H1 (cell line): Measurements from ENCODE around the gene DRD1. TPM values are rescaled to one million over a fixed set of nuclear protein-coding genes. Genes with fewer than 3 reads are reported as not detected.

Experiments used
- CTCF ChIA-PET: fragments of 300-600 bp; sonication (Branson Sonifier 250); formaldehyde crosslinking; loops from one replicate; lab custom pipeline; 2021; ENCODE audit not compliant: partially characterized antibody; lab: Charles Lee
- POLR2A ChIA-PET: fragments of 300-600 bp; sonication (Branson Sonifier 250); formaldehyde crosslinking; loops from one replicate; lab custom pipeline; 2021; ENCODE audit warnings: inconsistent platforms; ENCODE audit not compliant: partially characterized antibody; lab: Charles Lee
- DNase-seq, 2 experiments: peaks; one replicate each; pipeline versions ENCODE4 v3.0.0 to v3.0.0-alpha.2; 2010 to 2022; ENCODE audit warnings: low spot score in 2 of 2, low read depth in 1 of 2, mixed read lengths in 1 of 2
- FAIRE-seq: peaks from 2 replicates; lab custom pipeline; 2011; peaks lifted over from hg19 to GRCh38; lab: Jason Lieb, UNC
- H2AFZ ChIP-seq: 2 replicates; pipeline ENCODE4 v1.8.1; 2012; ENCODE audit warnings: low read length, inconsistent platforms
- H2AK5ac ChIP-seq: 2 replicates; pipeline ENCODE4 v1.6.1; 2013; ENCODE audit warnings: low read depth, low read length
- H2BK120ac ChIP-seq: replicated peaks from 2 replicates; pipeline ENCODE3; 2013; ENCODE audit warnings: low read depth, low read length, inconsistent platforms
- H2BK12ac ChIP-seq: 2 replicates; pipeline ENCODE4 v1.6.1; 2013; ENCODE audit warnings: low read depth, low read length
- H2BK15ac ChIP-seq: 2 replicates; pipeline ENCODE4 v1.6.1; 2013; ENCODE audit warnings: low read length
- H2BK20ac ChIP-seq: 2 replicates; pipeline ENCODE4 v1.6.1; 2013; ENCODE audit warnings: low read length
- H2BK5ac ChIP-seq: 2 replicates; pipeline ENCODE4 v1.6.1; 2013; ENCODE audit warnings: low read depth, low read length
- H3K14ac ChIP-seq: 2 replicates; pipeline ENCODE4 v1.6.1; 2013; ENCODE audit warnings: inconsistent platforms; ENCODE audit not compliant: insufficient read length
- H3K18ac ChIP-seq: 2 replicates; pipeline ENCODE4 v1.6.1; 2013; ENCODE audit warnings: low read length; ENCODE audit errors: extremely low read depth
- H3K23ac ChIP-seq: 2 replicates; pipeline ENCODE4 v1.6.1; 2013; ENCODE audit warnings: inconsistent platforms; ENCODE audit not compliant: insufficient read length
- H3K23me2 ChIP-seq: 2 replicates; pipeline ENCODE4 v1.6.1; 2013; ENCODE audit warnings: low read depth, low read length
- H3K27ac ChIP-seq: 2 replicates; pipeline ENCODE4 v1.6.1; 2011; ENCODE audit warnings: low read depth, low read length, inconsistent platforms
- H3K27me3 ChIP-seq, 4 experiments: replicated peaks in 1 of 4; 1 replicate in 1 of 4; 2 replicates in 3 of 4; pipeline versions ENCODE4 v1.6.1 to v1.8.1; 2011 to 2013; ENCODE audit warnings: low read length in 3 of 4, mild to moderate bottlenecking in 3 of 4, inconsistent platforms in 2 of 4, mixed read lengths in 2 of 4, moderate library complexity in 1 of 4; ENCODE audit not compliant: control insufficient read depth in 3 of 4, insufficient read depth in 3 of 4; ENCODE audit errors: extremely low read depth in 1 of 4
- H3K36me3 ChIP-seq, 4 experiments: 2 replicates each; pipeline versions ENCODE4 v1.6.1 to v1.8.1; 2011 to 2013; ENCODE audit warnings: mild to moderate bottlenecking in 4 of 4, low read length in 3 of 4, moderate library complexity in 2 of 4, control low read depth in 1 of 4, inconsistent platforms in 1 of 4; ENCODE audit not compliant: insufficient read depth in 4 of 4, control insufficient read depth in 2 of 4
- H3K4ac ChIP-seq: replicated peaks from 2 replicates; pipeline ENCODE3; 2013; ENCODE audit warnings: low read length, low read depth, mixed read lengths, inconsistent platforms; ENCODE audit not compliant: insufficient read length
- H3K4me1 ChIP-seq, 4 experiments: replicated peaks in 1 of 4; 1 replicate in 1 of 4; 2 replicates in 3 of 4; pipeline versions ENCODE4 v1.6.1 to v1.8.1; 2011 to 2013; ENCODE audit warnings: low read length in 3 of 4, inconsistent platforms in 2 of 4, mixed read lengths in 1 of 4; ENCODE audit not compliant: insufficient read depth in 4 of 4, control insufficient read depth in 3 of 4
- H3K4me2 ChIP-seq, 2 experiments: 2 replicates each; pipeline versions ENCODE4 v1.6.1 to v1.8.1; 2011 to 2013; ENCODE audit warnings: low read depth in 2 of 2, low read length in 2 of 2, control low read depth in 1 of 2, inconsistent platforms in 1 of 2, mild to moderate bottlenecking in 1 of 2; ENCODE audit not compliant: insufficient read depth in 1 of 2
- H3K4me3 ChIP-seq, 4 experiments: fragments of 200-600, 300-600 bp in 1 of 4; sonication (generic), shearing (Covaris generic), sonication (Bioruptor Twin) in 1 of 4; 2 replicates each; pipeline versions ENCODE4 v1.5.1 to v1.8.1; 2011 to 2016; ENCODE audit warnings: low read length in 4 of 4, low read depth in 3 of 4, control low read depth in 2 of 4, inconsistent platforms in 2 of 4, mild to moderate bottlenecking in 2 of 4, mixed read lengths in 1 of 4, moderate library complexity in 1 of 4; ENCODE audit not compliant: insufficient read depth in 2 of 4; ENCODE audit errors: extremely low read depth in 1 of 4
- H3K56ac ChIP-seq: replicated peaks from 2 replicates; pipeline ENCODE3; 2013; ENCODE audit warnings: low read depth, mild to moderate bottlenecking, mixed read lengths, low read length, inconsistent platforms; ENCODE audit not compliant: insufficient read length
- H3K79me1 ChIP-seq: 2 replicates; pipeline ENCODE4 v1.6.1; 2013; ENCODE audit warnings: low read depth, low read length, control low read depth
- H3K79me2 ChIP-seq, 2 experiments: 2 replicates each; pipeline versions ENCODE4 v1.6.1 to v1.8.1; 2012 to 2013; ENCODE audit warnings: low read length in 2 of 2, mild to moderate bottlenecking in 2 of 2, inconsistent platforms in 1 of 2; ENCODE audit not compliant: insufficient read depth in 2 of 2, control insufficient read depth in 1 of 2
- H3K9ac ChIP-seq, 4 experiments: replicated peaks in 1 of 4; 1 replicate in 1 of 4; 2 replicates in 3 of 4; pipeline versions ENCODE4 v1.6.1 to v1.8.1; 2011 to 2013; ENCODE audit warnings: low read depth in 3 of 4, low read length in 3 of 4, control low read depth in 2 of 4, mild to moderate bottlenecking in 2 of 4, moderate library complexity in 2 of 4, inconsistent platforms in 1 of 4; ENCODE audit errors: extremely low read depth in 1 of 4
- H3K9me3 ChIP-seq, 2 experiments: 2 replicates each; pipeline versions ENCODE4 v1.6.1 to v1.8.1; 2012 to 2013; ENCODE audit warnings: mild to moderate bottlenecking in 2 of 2, moderate library complexity in 2 of 2, control low read depth in 1 of 2, inconsistent platforms in 1 of 2, low read depth in 1 of 2, low read length in 1 of 2, mixed read lengths in 1 of 2; ENCODE audit not compliant: insufficient read depth in 2 of 2
- H4K20me1 ChIP-seq, 2 experiments: replicated peaks in 1 of 2; 2 replicates each; pipeline versions ENCODE3 to v1.8.1; 2011 to 2013; ENCODE audit warnings: inconsistent platforms in 2 of 2, low read length in 2 of 2, mild to moderate bottlenecking in 1 of 2; ENCODE audit not compliant: insufficient read depth in 2 of 2, control insufficient read depth in 1 of 2
- H4K5ac ChIP-seq: 2 replicates; pipeline ENCODE4 v1.6.1; 2013; ENCODE audit warnings: low read length, low read depth, mixed read lengths, inconsistent platforms; ENCODE audit not compliant: insufficient read length
- H4K8ac ChIP-seq: 2 replicates; pipeline ENCODE4 v1.8.0; 2013; ENCODE audit warnings: mild to moderate bottlenecking, moderate library complexity, low read length, inconsistent platforms; ENCODE audit not compliant: insufficient read depth; ENCODE audit errors: extremely low read depth
- H4K91ac ChIP-seq: replicated peaks from 2 replicates; pipeline ENCODE3; 2013; ENCODE audit warnings: low read length, mixed read lengths, inconsistent platforms; ENCODE audit not compliant: insufficient read length
- POLR2AphosphoS5 ChIP-seq: IDR thresholded peaks from 2 replicates; pipeline ENCODE4 v1.6.1; 2011; ENCODE audit warnings: low read depth, low read length
- ZNF274 ChIP-seq: IDR thresholded peaks from 2 replicates; pipeline ENCODE4 v1.7.0; 2012; ENCODE audit warnings: low read length, borderline replicate concordance; ENCODE audit errors: extremely low read depth
- WGBS, 2 experiments: shearing (Covaris generic) in 1 of 2; methylation state at CpG; one replicate each; pipeline versions ENCODE4 v1.1.6 to v1.1.7; 2013 to 2015; ENCODE audit warnings: low lambda C conversion rate in 2 of 2, mixed read lengths in 2 of 2, inconsistent platforms in 1 of 2, low coverage in 1 of 2, missing lambda C conversion rate in 1 of 2; ENCODE audit not compliant: insufficient replicate concordance in 2 of 2, insufficient coverage in 1 of 2, insufficient read length in 1 of 2; ENCODE audit errors: extremely low coverage in 1 of 2, missing lambda C conversion rate in 1 of 2; 5-methylcytosine and 5-hydroxymethylcytosine counted together
- polyA plus RNA-seq, 7 experiments: library from polyadenylated mRNA; depleted of rRNA in 3 of 7; stranded (reverse) in 5 of 7; unstranded in 2 of 7; fragments of >200 nt in 5 of 7; fragments of 200-250 nt in 2 of 7; gene quantifications; 1 replicate in 5 of 7; 2 replicates in 1 of 7; 4 replicates in 1 of 7; pipeline versions ENCODE4 v1.2.1 to v1.2.3, GENCODE V29; 2011 to 2013; ENCODE audit warnings: missing spikeins in 2 of 7, mixed read lengths in 2 of 7
- total RNA-seq: library from RNA; stranded (reverse); fragmentation: NEBNext Ultra II Directional; extraction: Animal tissue kit (Norgen Biotek cat#: 25700); gene quantifications from 2 replicates; pipeline ENCODE4 v1.2.1, GENCODE V29; 2021

Gene DRD1
- total and polyA plus RNA-seq, 2 of the 8 experiments (the other 6 are each of a cell fraction or from before 2014, with no cell fraction given) = 0.03 to 0.19 TPM

DNA sequence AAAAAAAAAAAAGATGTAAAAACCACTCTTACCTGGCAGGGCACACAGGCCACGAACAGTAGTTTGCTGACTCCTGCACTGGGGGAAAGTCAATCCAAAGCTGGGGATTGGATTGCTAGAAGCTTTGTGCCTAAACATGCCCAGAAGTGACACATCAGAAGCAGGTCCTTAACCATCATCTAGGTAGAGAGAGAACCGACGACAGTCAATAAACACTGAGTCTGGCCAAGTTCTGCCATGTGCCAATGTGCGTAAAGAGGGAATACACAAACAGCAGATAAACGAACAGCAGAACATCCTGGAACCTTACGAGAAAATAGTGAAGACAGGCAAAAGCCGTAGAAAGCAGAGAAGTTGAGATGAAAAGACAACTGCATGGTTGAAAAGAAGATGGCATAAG is 49.3 kb upstream of the DRD1 start:
- Histone ChIP-seq H2BK120ac (no peak overlapping the region), H3K79me1 (peaks cover 6% of the 10 kb centered on the region), H3K56ac (no peak overlapping the region), H3K27ac (no peak overlapping the region), H3K9ac (no peak overlapping the region), H3K4me3 (no peak overlapping the region), H3K27me3 (no peaks in the 10 kb centered on the region), H3K9me3 (no peaks in the 10 kb centered on the region), H2BK15ac (no peak overlapping the region), H3K23me2 (no peaks in the 10 kb centered on the region), H4K91ac (no peak overlapping the region), H3K4me2 (no peak overlapping the region), H2AK5ac (no peak overlapping the region), H3K79me2 (peaks cover 5 to 34% of the 10 kb centered on the region in 2 experiments; a peak in 3 of 4 replicates), H2BK5ac (no peak overlapping the region), H3K18ac (no peak overlapping the region), H3K4me1 (no peaks in the 10 kb centered on the region), H4K8ac (no peak overlapping the region), H3K23ac (no peak overlapping the region), H4K20me1 (peaks cover 7 to 10% of the 10 kb centered on the region in 2 experiments), H2BK20ac (no peak overlapping the region), H4K5ac (no peak overlapping the region), H3K36me3 (peaks cover 8 to 51% (median 28%) of the 10 kb centered on the region in 4 experiments), H2BK12ac (no peak overlapping the region), H3K4ac (no peak overlapping the region), H2AFZ (no peak overlapping the region), H3K14ac (no peak overlapping the region)
- FAIRE-seq (no peak), DNase-seq (no peak)
- ChIA-PET CTCF (interaction anchor here (0.6 kb wide), 1 partner anchor 169 kb away, joined by 3 read pairs; no protein-coding TSS in a partner anchor), POLR2A (no interaction called here)
- 88% methylated on average over 7 of the region's 7 CpGs; no CpG with 5 or more reads in 1 of the 2 experiments for WGBS, 2 experiments
- TF ChIP-seq ZNF274 (no peak), POLR2AphosphoS5 (no peak)
